Type B pancreatic cell (in vitro differentiated cells): ENCODE data around the gene OTUD5. TPM values are rescaled to one million over a fixed set of nuclear protein-coding genes. Genes with fewer than 3 reads are reported as not detected.

Experiments used
- DNase-seq: peaks from one replicate; pipeline ENCODE4 v3.0.0; 2021; ENCODE audit warnings: mixed read lengths; ENCODE audit not compliant: unreplicated experiment; ENCODE audit errors: extremely low spot score
- H3K27ac Mint-ChIP-seq: 2 replicates; pipeline ENCODE4 v1.8.0; 2021; ENCODE audit warnings: mild to moderate bottlenecking, mixed read lengths
- H3K27me3 Mint-ChIP-seq: 2 replicates; pipeline ENCODE4 v1.8.0; 2021; ENCODE audit warnings: mixed read lengths
- H3K36me3 Mint-ChIP-seq: 2 replicates; pipeline ENCODE4 v1.8.0; 2021; ENCODE audit warnings: mixed read lengths
- H3K4me1 Mint-ChIP-seq: one replicate; pipeline ENCODE4 v1.8.0; 2021; ENCODE audit warnings: mixed read lengths; ENCODE audit not compliant: unreplicated experiment
- H3K4me3 Mint-ChIP-seq: 2 replicates; pipeline ENCODE4 v1.8.0; 2021; ENCODE audit warnings: mild to moderate bottlenecking, mixed read lengths
- H3K9me3 Mint-ChIP-seq: 2 replicates; pipeline ENCODE4 v1.8.0; 2021; ENCODE audit warnings: mixed read lengths
- CTCF ChIP-seq: fragments of 200-600 bp; sonication (generic); conservative IDR thresholded peaks from 2 replicates; pipeline ENCODE4 v1.5.0; 2021; ENCODE audit warnings: antibody characterized with exemption, mild to moderate bottlenecking
- total RNA-seq: library from RNA; stranded (reverse); gene quantifications from 2 replicates; pipeline ENCODE4 v1.2.1, GENCODE V29; 2021; ENCODE audit warnings: low replicate concordance

OTUD5 gene
- total RNA-seq, 1 donor from 2014 or later: 49.5 TPM

- peak overlapping the region; percentile 91 for H3K27ac Mint-ChIP-seq
- H3K36me3 Mint-ChIP-seq: no peaks in the 10 kb centered on the region
- peaks cover 17% of the 10 kb centered on the region for H3K4me1 Mint-ChIP-seq
- no peak for TF ChIP-seq CTCF
- DNase-seq: no peak
- H3K9me3 Mint-ChIP-seq: no peaks in the 10 kb centered on the region
- H3K4me3 Mint-ChIP-seq: peak overlapping the region; percentile 88
- no peaks in the 10 kb centered on the region for H3K27me3 Mint-ChIP-seq
Observed at GRCh38 chrX:48918301-48918642, 39.1 kb downstream of the OTUD5 start.

DNA sequence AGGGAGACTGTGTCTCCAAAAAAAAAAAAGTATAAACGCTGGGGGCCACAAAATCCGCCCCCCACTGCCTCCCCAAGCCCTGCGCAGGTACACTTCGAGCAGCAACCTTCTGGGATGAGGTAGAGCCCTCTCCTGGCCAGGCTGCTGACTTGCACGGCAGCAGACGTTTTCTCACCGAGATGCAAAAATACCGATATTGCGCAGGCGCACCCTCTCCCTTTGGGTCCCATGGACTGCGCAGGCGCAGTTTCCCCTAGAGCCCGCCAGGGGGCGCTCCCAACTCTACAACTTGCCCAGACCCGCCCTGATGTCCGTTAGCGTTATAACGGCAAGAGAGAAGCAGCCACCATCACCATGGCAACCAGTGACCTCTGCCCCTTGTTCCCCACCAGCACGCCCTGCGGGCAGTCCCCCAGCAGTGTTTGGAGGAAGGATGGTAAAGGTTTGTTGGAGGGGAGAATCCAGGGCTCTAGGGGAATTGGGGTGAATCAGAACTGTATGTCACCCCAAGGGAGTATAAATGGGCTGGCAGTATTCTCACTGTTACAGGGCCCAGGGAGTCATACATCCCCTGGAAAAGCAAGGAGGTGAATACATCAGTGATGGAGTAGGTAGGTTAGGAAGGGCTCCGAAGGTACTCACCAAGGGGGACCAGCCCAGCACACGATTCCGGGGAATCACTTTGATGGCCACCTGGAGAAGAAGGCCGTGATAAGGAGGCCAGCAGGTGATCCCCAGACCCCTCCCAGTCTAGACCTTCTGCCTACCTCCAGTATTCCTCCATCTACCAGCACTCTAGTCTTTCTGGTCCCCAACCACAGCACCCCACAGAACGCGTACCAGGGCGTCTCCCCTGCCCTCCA, 40.0 kb downstream of the OTUD5 start:
- Mint-ChIP-seq H3K27ac (peak overlapping the region; percentile 91), H3K27me3 (no peaks in the 10 kb centered on the region), H3K4me3 (peak overlapping the region; percentile 88), H3K9me3 (no peaks in the 10 kb centered on the region), H3K4me1 (peaks cover 17% of the 10 kb centered on the region), H3K36me3 (no peaks in the 10 kb centered on the region)
- TF ChIP-seq CTCF: peak; percentile 91
- peak; percentile 85 for DNase-seq

- Mint-ChIP-seq H3K36me3 (peaks cover 10% of the 10 kb centered on the region), H3K4me3 (no peak overlapping the region), H3K27me3 (no peaks in the 10 kb centered on the region), H3K9me3 (no peaks in the 10 kb centered on the region), H3K27ac (peak overlapping the region; percentile 29), H3K4me1 (peaks cover 22% of the 10 kb centered on the region)
- no peak for DNase-seq
- no peak for TF ChIP-seq CTCF
Observed at GRCh38 chrX:48914593-48915493, 42.6 kb downstream of the OTUD5 start.

DNA sequence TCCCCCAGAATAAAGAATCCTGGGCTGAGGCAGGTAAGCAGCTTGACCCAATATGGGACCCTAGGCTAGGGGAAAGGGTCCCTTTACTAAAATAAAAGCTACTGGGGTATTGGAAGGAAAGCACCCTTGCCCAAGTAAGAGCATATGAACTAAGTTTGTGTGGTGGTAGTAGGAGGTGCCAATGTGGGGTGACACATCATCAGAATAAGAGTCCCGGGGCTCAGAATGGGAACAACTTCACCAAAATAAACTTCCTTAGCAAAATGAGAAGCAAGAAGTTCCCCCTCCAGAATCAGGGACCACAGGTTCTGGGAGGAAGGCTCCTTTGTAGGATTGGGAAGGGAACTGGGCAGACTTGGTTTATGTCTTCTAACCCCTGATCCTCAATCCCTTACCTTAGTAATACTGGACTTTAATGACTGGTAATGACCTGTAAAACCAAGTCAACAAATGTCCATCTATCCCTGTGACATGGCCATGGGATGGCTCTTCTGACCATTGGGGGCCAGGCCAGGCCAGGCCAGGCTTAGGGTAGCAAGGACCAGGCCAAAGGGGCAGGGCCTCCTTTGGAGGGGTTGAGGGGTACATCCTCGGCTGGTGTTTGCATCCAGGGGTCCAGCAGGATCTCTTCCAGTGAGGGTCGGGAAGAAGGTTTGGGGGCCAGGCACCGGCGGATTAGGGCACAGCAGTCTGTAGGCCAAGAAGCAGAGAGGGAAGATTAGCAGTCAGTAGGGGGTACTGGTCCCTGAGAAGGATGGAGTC, 43.6 kb downstream of the OTUD5 start:
- Mint-ChIP-seq H3K27me3 (no peaks in the 10 kb centered on the region), H3K27ac (no peak overlapping the region), H3K4me1 (peaks cover 18% of the 10 kb centered on the region), H3K4me3 (no peak overlapping the region), H3K9me3 (no peaks in the 10 kb centered on the region), H3K36me3 (peaks cover 10% of the 10 kb centered on the region)
- no peak for TF ChIP-seq CTCF
- no peak for DNase-seq

- peaks cover 10% of the 10 kb centered on the region for H3K36me3 Mint-ChIP-seq
- no peaks in the 10 kb centered on the region for H3K27me3 Mint-ChIP-seq
- H3K9me3 Mint-ChIP-seq: no peaks in the 10 kb centered on the region
- DNase-seq: peak; percentile 79
- peaks cover 13% of the 10 kb centered on the region for H3K4me1 Mint-ChIP-seq
- peak within 1 kb of the TSS; percentile 97 for H3K27ac Mint-ChIP-seq
- peak within 1 kb of the TSS; percentile 94 for H3K4me3 Mint-ChIP-seq
- TF ChIP-seq CTCF: no peak
Observed at GRCh38 chrX:48911412-48912182, 45.8 kb downstream of the OTUD5 start, which contains the start of gene SLC35A2. Gene SLC35A2 (minus strand): TSS chrX:48911646. CDS start chrX:48911636, 10 bp downstream.
